Heart left ventricle (tissue), 13 donors: ENCODE results near the gene EDDM3A.

ENCODE experiments used
- CTCF ChIP-seq, 12 donors: fragments of 200-600 bp; sonication (generic) in 4 of 12; IDR thresholded peaks; one replicate each; pipeline versions ENCODE4 v1.5.0 to v1.8.0; 2018 to 2022; ENCODE audit warnings: antibody characterized with exemption in 12 of 12, mild to moderate bottlenecking in 5 of 12
- POLR2A ChIP-seq, 2 donors: fragments of 450-650 bp; IDR thresholded peaks; one replicate each; pipeline ENCODE4 v1.6.1; 2017; ENCODE audit warnings: antibody characterized with exemption in 2 of 2, mild to moderate bottlenecking in 2 of 2, moderate library complexity in 2 of 2
- donor health status: ischemic (EF 13 %, LVEDD 7.1; RV severe dilation, severe dysfunction).
- donor health status: DM: no; HTN: yes; CAD: no.
- donor health status: DM: no; HTN: no; CAD: no.
- donor health status: ischemic (EF 25% LVEDD 6.9; RV normal size, moderate dysfunction).
- donor health status: ischemic (EF 25% LVEDD 5.7; RV mildly dilated, moderate dysfunction).
- donor health status: ischemic (EF 35%, LVEDD 5.7; RV mildly dilated, moderate dysfunction).
- donor health status: nonischemic (EF 11% LVEDD 7.7; RV severe dilation, severe dysfunction).
- donor health status: DM: yes; HTN: yes; CAD: no.
- donor health status: PGD.
- donor health status: ischemic (EF 29% LVEDD 5.4; RV normal size, mild dysfunction).
- donor health status: nonischemic (EF 23%, LVEDD 6.1; RV moderate dilation, normal function).

DNA sequence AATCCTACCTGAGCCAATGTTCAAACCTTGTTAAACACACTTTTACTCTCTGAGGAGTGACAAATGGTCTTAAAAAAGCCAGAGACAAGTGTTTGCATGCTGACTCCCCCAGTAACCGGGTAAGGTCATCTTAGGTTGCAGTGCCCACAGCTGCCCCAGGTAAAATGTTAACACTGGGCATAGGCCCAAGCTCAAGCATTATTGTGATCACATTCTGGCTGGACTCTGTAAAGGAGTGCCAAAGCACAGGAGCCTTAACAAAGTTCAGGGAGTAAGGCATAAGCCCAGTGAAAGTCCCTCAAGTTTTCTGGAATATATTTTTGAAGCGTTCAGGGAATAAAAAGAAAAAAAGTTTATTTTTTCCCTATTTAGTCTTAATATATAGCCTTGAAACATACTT lies 8.6 kb downstream of the EDDM3A start:
- no peak for TF ChIP-seq CTCF (IDR thresholded peaks at IDR 0.05)
- no peak for TF ChIP-seq POLR2A (IDR thresholded peaks at IDR 0.05)
